ENCODE measurements around the gene BACE2. TPM values are rescaled to one million over a fixed set of nuclear protein-coding genes. Genes with fewer than 3 reads are reported as not detected.

The BACE2 gene
- total RNA-seq, 4 donors from 2014 or later: 23.9 to 59.4 (median 36.6) TPM

DNA sequence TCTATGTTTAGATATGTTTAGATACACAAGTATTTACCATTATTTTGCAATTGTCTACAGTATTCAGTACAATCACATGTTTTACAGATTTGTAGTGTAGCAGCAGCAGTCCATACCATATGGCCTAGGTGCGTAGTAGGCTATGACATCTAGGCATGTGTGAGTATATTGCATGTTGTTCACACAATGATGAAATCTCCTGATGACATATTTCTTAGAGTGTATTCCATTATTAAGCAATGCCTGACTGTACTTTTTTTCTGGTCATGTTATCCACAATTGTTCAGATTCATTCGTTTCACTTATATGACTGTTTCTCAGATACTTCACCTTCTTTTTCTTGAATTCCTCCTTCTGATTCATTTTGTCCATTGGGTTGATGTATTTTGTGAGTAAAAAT is 9.9 kb upstream of the BACE2 start:
- no peaks in the 10 kb centered on the region for H3K27me3 ChIP-seq
- no peaks in the 10 kb centered on the region for H3K4me1 ChIP-seq
- H3K4me3 ChIP-seq: no peak overlapping the region
- no peak overlapping the region for H3K27ac ChIP-seq
- TF ChIP-seq, protein P1, sequence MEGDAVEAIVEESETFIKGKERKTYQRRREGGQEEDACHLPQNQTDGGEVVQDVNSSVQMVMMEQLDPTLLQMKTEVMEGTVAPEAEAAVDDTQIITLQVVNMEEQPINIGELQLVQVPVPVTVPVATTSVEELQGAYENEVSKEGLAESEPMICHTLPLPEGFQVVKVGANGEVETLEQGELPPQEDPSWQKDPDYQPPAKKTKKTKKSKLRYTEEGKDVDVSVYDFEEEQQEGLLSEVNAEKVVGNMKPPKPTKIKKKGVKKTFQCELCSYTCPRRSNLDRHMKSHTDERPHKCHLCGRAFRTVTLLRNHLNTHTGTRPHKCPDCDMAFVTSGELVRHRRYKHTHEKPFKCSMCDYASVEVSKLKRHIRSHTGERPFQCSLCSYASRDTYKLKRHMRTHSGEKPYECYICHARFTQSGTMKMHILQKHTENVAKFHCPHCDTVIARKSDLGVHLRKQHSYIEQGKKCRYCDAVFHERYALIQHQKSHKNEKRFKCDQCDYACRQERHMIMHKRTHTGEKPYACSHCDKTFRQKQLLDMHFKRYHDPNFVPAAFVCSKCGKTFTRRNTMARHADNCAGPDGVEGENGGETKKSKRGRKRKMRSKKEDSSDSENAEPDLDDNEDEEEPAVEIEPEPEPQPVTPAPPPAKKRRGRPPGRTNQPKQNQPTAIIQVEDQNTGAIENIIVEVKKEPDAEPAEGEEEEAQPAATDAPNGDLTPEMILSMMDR (IDR thresholded peaks at IDR 0.05): no peak
- TF ChIP-seq POLR2AphosphoS5 (IDR thresholded peaks at IDR 0.05) (no peak), POLR2A (IDR thresholded peaks at IDR 0.05) (no peak), EP300 (IDR thresholded peaks at IDR 0.05) (no peak)
- no peaks in the 10 kb centered on the region for H3K9me3 ChIP-seq
- H3K36me3 ChIP-seq: no peaks in the 10 kb centered on the region
- 94% methylated on average over 2 of the region's 2 CpGs for WGBS
- DNase-seq (ENCODE audit: low spot score in 2 of 2): no peak

DNA sequence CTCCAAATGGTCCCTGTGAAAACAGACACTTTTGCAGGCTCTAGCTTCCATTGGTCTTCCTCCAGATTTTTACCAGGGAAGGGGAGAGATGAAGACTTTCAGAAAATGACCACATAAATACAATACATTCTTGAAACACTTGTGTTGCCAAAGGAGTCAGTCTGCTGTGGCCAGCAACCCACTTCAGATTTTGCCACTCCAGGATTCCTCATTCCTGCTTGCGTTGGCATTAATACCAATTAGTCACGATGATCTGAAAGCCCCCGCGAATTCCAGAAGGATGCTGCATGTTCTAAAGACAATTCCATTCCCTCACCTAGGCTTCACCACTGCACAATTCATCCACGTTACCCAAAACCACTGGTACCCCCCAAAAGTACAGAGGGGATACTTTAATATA is 7.9 kb upstream of the BACE2 start:
- TF ChIP-seq POLR2AphosphoS5 (IDR thresholded peaks at IDR 0.05) (no peak), EP300 (IDR thresholded peaks at IDR 0.05) (no peak), POLR2A (IDR thresholded peaks at IDR 0.05) (no peak)
- TF ChIP-seq, protein P1 (IDR thresholded peaks at IDR 0.05): no peak
- Histone ChIP-seq H3K27ac (no peak overlapping the region), H3K9me3 (no peaks in the 10 kb centered on the region), H3K36me3 (no peaks in the 10 kb centered on the region), H3K4me1 (peaks cover 3% of the 10 kb centered on the region), H3K27me3 (no peaks in the 10 kb centered on the region), H3K4me3 (no peak overlapping the region)
- WGBS: 80% methylated on average over 5 of the region's 5 CpGs
- no peak for DNase-seq (ENCODE audit: low spot score in 2 of 2)

- TF ChIP-seq, protein P1 (IDR thresholded peaks at IDR 0.05): no peak
- TF ChIP-seq POLR2AphosphoS5 (IDR thresholded peaks at IDR 0.05): no peak
- no peak for TF ChIP-seq POLR2A (IDR thresholded peaks at IDR 0.05)
- TF ChIP-seq EP300 (IDR thresholded peaks at IDR 0.05): no peak
- Histone ChIP-seq H3K27me3 (no peaks in the 10 kb centered on the region), H3K9me3 (no peaks in the 10 kb centered on the region), H3K27ac (no peak overlapping the region), H3K4me3 (no peak overlapping the region), H3K4me1 (peaks cover 3% of the 10 kb centered on the region), H3K36me3 (no peaks in the 10 kb centered on the region)
- DNase-seq (ENCODE audit: low spot score in 2 of 2): no peak
- 75% methylated on average over 3 of the region's 3 CpGs for WGBS
Observed at GRCh38 chr21:41161428-41161827, 6.5 kb upstream of the BACE2 start.

DNA sequence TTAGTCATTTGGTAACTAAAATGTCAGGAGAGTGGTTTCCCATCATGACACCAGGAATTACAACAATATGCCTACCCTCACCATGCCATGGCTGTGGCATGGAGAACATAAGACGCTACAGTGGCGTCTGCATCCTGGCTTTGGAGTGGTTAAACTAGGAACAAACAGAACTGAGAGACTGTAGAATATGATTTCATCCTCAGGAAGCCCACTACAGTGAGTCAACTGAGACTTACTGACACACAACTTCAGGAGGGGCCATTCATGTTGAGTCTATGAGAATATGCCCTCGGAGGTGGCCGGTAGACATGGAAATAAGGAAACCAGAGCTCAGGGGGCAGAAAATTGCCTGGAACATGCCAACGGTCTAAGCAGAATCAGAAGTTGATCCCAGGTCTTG is 5.9 kb upstream of the BACE2 start:
- Histone ChIP-seq H3K4me1 (peaks cover 8% of the 10 kb centered on the region), H3K9me3 (no peaks in the 10 kb centered on the region), H3K4me3 (no peak overlapping the region), H3K36me3 (no peaks in the 10 kb centered on the region), H3K27me3 (no peaks in the 10 kb centered on the region), H3K27ac (no peak overlapping the region)
- 92% methylated on average over 5 of the region's 5 CpGs for WGBS
- DNase-seq (ENCODE audit: low spot score in 2 of 2): no peak
- TF ChIP-seq EP300 (IDR thresholded peaks at IDR 0.05) (no peak), POLR2AphosphoS5 (IDR thresholded peaks at IDR 0.05) (no peak), POLR2A (IDR thresholded peaks at IDR 0.05) (no peak)
- TF ChIP-seq, protein P1 (IDR thresholded peaks at IDR 0.05): no peak

- no peaks in the 10 kb centered on the region for H3K9me3 ChIP-seq
- H3K4me1 ChIP-seq: peaks cover 11% of the 10 kb centered on the region
- TF ChIP-seq POLR2AphosphoS5 (IDR thresholded peaks at IDR 0.05) (no peak), POLR2A (IDR thresholded peaks at IDR 0.05) (no peak), EP300 (IDR thresholded peaks at IDR 0.05) (no peak)
- TF ChIP-seq, protein P1 (IDR thresholded peaks at IDR 0.05): no peak
- 97% methylated on average over 8 of the region's 8 CpGs for WGBS
- no peak overlapping the region for H3K27ac ChIP-seq
- no peak overlapping the region for H3K4me3 ChIP-seq
- no peak for DNase-seq (ENCODE audit: low spot score in 2 of 2)
- H3K36me3 ChIP-seq: no peaks in the 10 kb centered on the region
- no peaks in the 10 kb centered on the region for H3K27me3 ChIP-seq
Observed at GRCh38 chr21:41163091-41163490, 4.9 kb upstream of the BACE2 start.

Data from suprapubic skin (tissue), 4 donors.